Parathyroid adenoma (tissue), 2 donors: Measurements from ENCODE around the gene SLC9A9.

ENCODE experiments used
- H2AFZ ChIP-seq: fragments of 300-600 bp; sonication (generic); one replicate; pipeline ENCODE4 v1.7.0; 2017; ENCODE audit warnings: antibody characterized with exemption, mild to moderate bottlenecking
- H3K27ac ChIP-seq: fragments of 300-600 bp; sonication (generic); one replicate; pipeline ENCODE4 v1.7.0; 2017
- H3K27me3 ChIP-seq: fragments of 300-600 bp; sonication (generic); one replicate; pipeline ENCODE4 v1.7.0; 2017; ENCODE audit warnings: low read length; ENCODE audit not compliant: control insufficient read depth, insufficient read depth
- H3K36me3 ChIP-seq: fragments of 300-600 bp; sonication (generic); one replicate; pipeline ENCODE4 v1.7.0; 2017; ENCODE audit warnings: low read length; ENCODE audit not compliant: control insufficient read depth, insufficient read depth
- H3K4me1 ChIP-seq: fragments of 300-600 bp; sonication (generic); one replicate; pipeline ENCODE4 v1.7.0; 2017; ENCODE audit warnings: control low read depth
- H3K4me2 ChIP-seq: fragments of 300-600 bp; sonication (generic); one replicate; pipeline ENCODE4 v1.7.0; 2017; ENCODE audit warnings: low read length
- H3K4me3 ChIP-seq: fragments of 300-600 bp; sonication (generic); one replicate; pipeline ENCODE4 v1.7.0; 2017; ENCODE audit warnings: low read depth, low read length
- H3K79me2 ChIP-seq: fragments of 300-600 bp; sonication (generic); one replicate; pipeline ENCODE4 v1.7.0; 2017; ENCODE audit warnings: control low read depth
- H3K9ac ChIP-seq: fragments of 300-600 bp; sonication (generic); one replicate; pipeline ENCODE4 v1.7.0; 2017; ENCODE audit warnings: mild to moderate bottlenecking
- H3K9me3 ChIP-seq: fragments of 300-600 bp; sonication (generic); one replicate; pipeline ENCODE4 v1.7.0; 2017; ENCODE audit warnings: low read length; ENCODE audit not compliant: control insufficient read depth
- CTCF ChIP-seq: fragments of 300-600 bp; sonication (generic); IDR thresholded peaks from one replicate; pipeline ENCODE4 v1.7.0; 2017; ENCODE audit warnings: antibody characterized with exemption, mild to moderate bottlenecking
- donor health status: primary hyperparathyroidism.

The SLC9A9 gene

GRCh38 chr3:143367171-143367570, 481.1 kb downstream of the SLC9A9 start:
- no peak overlapping the region for H3K9ac ChIP-seq

GRCh38 chr3:143366672-143367071, 481.6 kb downstream of the SLC9A9 start:
- H3K4me3 ChIP-seq, result no peak overlapping the region
- no peak for TF ChIP-seq CTCF
- H3K9me3 ChIP-seq, result no peaks in the 10 kb centered on the region
- H2AFZ ChIP-seq, result no peak overlapping the region
- no peaks in the 10 kb centered on the region for H3K79me2 ChIP-seq
- no peaks in the 10 kb centered on the region for H3K4me1 ChIP-seq
- H3K27me3 ChIP-seq, result no peaks in the 10 kb centered on the region
- H3K9ac ChIP-seq, result no peak overlapping the region
- no peaks in the 10 kb centered on the region for H3K36me3 ChIP-seq
- no peak overlapping the region for H3K4me2 ChIP-seq
- no peak overlapping the region for H3K27ac ChIP-seq

More at GRCh38 chr3:143367171-143367570, 481.1 kb downstream of the SLC9A9 start:
- Histone ChIP-seq H2AFZ (no peak overlapping the region), H3K36me3 (no peaks in the 10 kb centered on the region), H3K27ac (no peak overlapping the region), H3K9me3 (no peaks in the 10 kb centered on the region), H3K79me2 (no peaks in the 10 kb centered on the region), H3K4me2 (no peak overlapping the region), H3K4me1 (no peaks in the 10 kb centered on the region), H3K4me3 (no peak overlapping the region), H3K27me3 (no peaks in the 10 kb centered on the region)
- TF ChIP-seq CTCF, result no peak

- Histone ChIP-seq H3K4me1 (no peaks in the 10 kb centered on the region), H3K9ac (no peak overlapping the region), H3K4me3 (no peak overlapping the region), H2AFZ (no peak overlapping the region), H3K9me3 (no peaks in the 10 kb centered on the region), H3K79me2 (no peaks in the 10 kb centered on the region), H3K4me2 (no peak overlapping the region), H3K27ac (no peak overlapping the region), H3K27me3 (no peaks in the 10 kb centered on the region), H3K36me3 (no peaks in the 10 kb centered on the region)
- TF ChIP-seq CTCF, result no peak
These were observed 484.3 kb downstream of the SLC9A9 start for GRCh38 chr3:143363949-143364348.

- H3K9me3 ChIP-seq, result no peaks in the 10 kb centered on the region
- H3K27ac ChIP-seq, result no peak overlapping the region
- no peak overlapping the region for H3K4me3 ChIP-seq
- no peak overlapping the region for H3K4me2 ChIP-seq
- no peak overlapping the region for H3K9ac ChIP-seq
- H3K27me3 ChIP-seq, result no peaks in the 10 kb centered on the region
- no peaks in the 10 kb centered on the region for H3K79me2 ChIP-seq
- no peaks in the 10 kb centered on the region for H3K4me1 ChIP-seq
- no peak overlapping the region for H2AFZ ChIP-seq
- no peak for TF ChIP-seq CTCF
- H3K36me3 ChIP-seq, result no peaks in the 10 kb centered on the region
These were observed 485.0 kb downstream of the SLC9A9 start for GRCh38 chr3:143363276-143363675.

GRCh38 chr3:143362115-143362991, 485.9 kb downstream of the SLC9A9 start:
- Histone ChIP-seq H3K27ac (no peak overlapping the region), H3K4me3 (no peak overlapping the region), H3K9ac (no peak overlapping the region), H3K79me2 (no peaks in the 10 kb centered on the region), H3K9me3 (no peaks in the 10 kb centered on the region), H3K27me3 (no peaks in the 10 kb centered on the region), H3K4me1 (no peaks in the 10 kb centered on the region), H2AFZ (no peak overlapping the region), H3K36me3 (no peaks in the 10 kb centered on the region), H3K4me2 (no peak overlapping the region)
- TF ChIP-seq CTCF, result no peak
